SIG-M5 (cell line): ENCODE results near the gene DYSF.

Source experiments
- DNase-seq: peaks from one replicate; lab custom pipeline; 2025; lab: John Stamatoyannopoulos, UW

Gene DYSF

DNA sequence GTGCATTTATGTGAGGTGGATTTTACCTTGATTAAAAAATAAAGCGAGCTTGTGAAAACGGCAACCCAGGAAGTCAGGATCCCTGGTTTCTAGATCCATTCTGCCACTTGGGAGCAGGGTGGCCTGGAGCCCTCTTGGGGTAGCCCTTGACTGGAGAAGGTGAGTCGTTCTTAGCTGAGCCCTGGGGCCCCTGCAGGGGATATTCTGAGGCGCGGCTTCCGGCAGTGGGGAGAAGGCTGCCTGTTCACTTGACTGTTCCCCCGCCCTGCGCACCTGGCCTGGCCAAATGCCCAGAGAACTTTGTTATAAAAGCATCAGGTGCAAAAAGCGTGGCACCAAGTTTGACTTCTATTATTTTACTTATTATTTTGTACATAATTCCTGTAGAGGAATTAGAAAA is 221.9 kb downstream of the DYSF start:
- DNase-seq: no peak

DNA sequence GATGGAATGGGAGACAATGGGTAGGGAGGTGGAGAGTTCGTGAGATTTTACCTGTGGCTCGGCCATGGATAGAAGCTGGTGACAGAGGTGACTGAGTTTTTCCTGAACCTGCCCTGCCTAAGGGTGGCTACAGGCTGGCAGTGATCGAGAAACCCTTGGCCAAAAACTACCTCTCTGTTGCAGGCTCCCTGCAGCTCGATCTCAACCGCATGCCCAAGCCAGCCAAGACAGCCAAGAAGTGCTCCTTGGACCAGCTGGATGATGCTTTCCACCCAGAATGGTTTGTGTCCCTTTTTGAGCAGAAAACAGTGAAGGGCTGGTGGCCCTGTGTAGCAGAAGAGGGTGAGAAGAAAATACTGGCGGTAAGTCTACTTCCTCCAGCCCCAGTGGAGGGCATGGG is 225.5 kb downstream of the DYSF start:
- DNase-seq: no peak

DNA sequence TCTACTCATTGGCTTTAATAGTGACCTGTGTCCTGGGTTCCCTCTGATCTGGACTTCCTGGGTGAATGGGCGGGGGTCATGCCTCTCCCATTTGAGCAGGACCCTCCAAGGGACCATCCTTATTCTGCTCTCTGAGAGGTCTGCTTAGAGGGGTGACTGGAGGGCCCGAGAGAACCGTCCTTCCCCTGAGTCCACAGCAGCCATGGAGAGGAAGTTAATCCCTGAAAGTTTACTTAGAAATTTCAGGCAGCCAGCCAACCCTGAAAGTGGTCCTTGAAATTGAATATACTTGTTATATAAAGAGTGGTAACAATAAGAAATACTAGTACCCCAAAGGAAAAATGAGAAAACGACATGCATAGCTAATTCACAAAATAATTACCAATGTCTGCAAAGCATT is 226.1 kb downstream of the DYSF start:
- no peak for DNase-seq

DNA sequence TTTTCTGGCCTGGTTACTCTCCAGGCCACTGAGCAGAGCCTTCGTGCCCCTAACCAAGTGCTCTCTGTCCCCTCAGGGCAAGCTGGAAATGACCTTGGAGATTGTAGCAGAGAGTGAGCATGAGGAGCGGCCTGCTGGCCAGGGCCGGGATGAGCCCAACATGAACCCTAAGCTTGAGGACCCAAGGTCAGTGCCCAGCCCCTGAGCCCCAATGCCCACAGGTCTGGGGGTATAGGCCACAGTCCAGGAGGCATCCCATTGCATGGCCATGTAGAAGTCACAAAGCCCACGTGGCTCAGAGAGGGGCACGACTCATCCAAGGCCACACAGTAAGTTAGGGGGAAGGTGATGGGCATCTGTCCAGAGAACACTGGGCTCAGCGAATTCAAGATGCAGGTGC is 227.6 kb downstream of the DYSF start:
- no peak for DNase-seq

DNA sequence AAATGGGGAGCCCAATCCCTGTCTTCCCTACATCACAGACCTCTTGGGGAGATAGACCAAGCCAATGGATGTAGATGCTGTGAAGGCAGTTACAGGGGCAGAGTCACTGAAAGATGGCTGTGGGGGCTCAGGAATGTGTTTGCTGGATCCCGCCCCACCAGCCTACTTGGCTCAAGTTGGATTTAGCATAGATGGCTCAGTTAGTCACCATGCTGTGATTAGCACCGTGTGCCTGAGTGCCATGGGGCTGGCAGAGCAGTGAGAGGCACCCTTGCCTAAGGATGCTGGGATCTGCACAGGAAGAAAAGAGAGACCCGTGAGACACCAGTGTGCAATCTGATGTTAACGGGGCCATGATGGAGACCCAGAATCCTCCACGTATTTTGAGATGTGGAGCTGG is 228.3 kb downstream of the DYSF start:
- no peak for DNase-seq

DNA sequence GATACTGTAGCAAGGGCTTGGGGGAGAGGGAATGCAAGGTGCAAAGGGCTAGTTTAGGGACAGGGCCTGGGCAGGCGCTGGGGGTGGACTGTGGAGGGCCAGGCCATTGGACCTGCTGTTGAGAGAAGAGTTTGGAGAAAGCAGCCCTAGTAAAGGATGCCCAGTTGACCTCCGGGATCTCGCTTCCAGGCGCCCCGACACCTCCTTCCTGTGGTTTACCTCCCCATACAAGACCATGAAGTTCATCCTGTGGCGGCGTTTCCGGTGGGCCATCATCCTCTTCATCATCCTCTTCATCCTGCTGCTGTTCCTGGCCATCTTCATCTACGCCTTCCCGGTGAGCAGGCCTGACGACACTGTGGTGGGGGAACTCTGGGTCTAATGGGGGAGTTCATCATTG is 229.0 kb downstream of the DYSF start:
- DNase-seq: no peak

DNA sequence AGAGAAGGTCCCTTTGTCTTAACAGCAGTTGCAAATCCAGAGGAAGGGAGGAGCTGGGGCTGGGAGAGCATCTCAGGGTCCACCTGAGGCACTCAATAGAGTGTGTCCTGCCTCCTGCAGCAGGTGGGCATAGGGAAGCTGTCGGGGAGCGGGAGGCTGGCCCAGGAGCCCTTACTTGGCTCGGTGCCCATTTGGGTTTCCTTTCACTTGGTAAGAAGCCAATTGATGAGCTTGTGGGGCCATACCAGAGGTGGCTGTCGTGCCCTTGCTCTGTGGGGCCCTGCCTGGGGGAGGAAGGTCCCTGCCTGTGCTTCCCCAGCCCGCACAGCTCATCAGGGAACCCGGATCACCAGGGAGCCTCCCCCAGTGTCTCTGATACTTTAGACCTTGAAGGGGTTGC is 229.7 kb downstream of the DYSF start:
- no peak for DNase-seq

DNA sequence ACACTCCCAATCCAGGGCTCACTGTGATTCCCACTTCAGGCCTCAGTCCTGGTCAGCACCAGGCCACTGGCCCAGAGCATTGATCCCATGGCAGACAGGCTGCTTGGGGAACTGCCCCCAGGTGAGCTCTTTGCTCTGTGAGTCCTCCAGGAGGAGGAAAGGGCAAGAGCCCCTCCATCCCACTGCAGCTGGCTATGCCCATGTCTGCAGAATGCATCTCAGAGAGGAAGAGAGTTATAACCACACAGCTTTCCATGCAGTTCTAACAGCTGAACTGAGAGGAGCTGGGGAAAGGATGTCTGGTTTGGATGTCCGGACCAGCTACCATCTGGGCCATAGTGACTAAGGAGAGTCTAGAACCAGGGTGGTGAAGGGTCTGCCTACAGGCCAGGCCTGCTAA is 230.3 kb downstream of the DYSF start:
- DNase-seq: no peak

DNA sequence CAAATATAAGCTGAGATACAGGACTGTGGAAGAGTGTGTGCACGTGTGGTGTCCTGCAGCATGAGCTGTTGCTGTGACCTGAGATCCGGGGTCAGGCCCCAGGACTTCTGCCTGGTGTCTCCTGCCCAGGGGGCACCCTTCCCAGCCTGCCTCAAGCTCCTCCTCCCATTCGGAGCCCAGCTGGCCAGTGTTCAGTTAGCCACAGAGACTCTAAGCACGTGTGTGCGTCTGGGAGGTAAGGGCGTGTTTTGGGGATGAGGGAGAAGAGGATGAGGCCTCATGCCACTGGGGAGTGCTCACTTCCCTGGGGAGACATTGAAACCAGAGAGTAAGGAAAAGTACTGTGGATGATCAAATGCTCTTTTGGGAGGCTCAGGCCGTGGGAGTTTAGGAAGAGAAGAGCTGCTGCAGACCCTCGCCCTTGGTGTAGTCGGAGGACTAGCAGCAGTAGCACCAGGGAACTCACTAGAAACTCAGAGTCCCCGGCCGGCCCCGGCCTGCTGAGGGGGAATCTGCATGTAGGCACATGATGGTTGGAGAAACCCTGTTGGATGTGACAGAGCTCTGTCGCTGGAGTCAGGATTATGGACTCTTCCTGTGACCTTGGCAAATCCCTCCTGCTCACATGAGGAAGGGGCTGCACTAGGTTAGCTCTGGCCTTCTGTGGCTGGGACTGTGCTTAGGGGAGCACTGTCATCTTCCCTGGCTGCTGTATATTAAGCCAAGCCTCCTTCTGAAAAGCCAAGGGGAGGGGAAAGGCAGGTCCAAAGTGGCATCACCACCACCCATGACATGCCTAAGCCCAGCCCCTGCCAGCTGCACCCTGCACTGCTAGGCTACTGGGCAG is 231.1 kb downstream of the DYSF start:
- DNase-seq: no peak

DNA sequence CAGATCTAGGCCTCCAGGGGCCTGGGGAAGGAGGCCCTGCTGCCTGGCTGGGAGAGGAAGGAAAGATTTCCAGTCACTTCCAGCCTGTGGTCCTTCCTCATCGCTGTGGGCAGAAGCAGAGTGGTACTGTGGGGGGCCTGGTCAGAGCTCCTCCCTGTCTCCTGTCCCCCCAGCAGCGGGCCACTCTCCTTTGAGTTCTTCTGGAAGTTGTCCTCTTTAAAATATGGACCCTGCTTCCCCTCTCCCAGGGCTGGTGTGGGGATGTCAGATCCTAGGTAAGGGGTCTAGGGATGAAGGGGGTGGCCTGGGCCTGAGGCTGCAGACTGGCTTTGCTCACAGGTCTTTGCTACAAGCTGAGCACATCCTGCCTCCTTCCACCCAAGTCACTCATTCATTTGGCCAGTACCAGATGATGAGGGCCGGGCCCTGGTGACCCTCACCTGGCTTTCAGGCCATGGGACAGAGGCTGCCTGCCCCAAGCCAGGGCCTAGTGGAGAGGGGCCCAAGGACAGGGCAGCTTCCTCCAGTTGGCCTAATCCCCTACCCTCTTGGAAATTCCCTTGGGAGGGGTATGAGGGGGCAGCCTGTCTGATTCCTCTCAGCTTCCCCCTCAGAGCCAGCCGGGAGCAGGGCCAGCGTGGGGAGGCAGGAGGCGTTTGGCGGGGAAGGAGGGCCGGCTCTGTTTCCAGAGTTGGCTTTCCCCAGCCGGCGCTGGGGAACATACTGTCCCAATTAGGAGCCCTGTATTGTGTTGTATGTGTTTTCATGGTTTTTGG is 231.9 kb downstream of the DYSF start:
- no peak for DNase-seq

DNA sequence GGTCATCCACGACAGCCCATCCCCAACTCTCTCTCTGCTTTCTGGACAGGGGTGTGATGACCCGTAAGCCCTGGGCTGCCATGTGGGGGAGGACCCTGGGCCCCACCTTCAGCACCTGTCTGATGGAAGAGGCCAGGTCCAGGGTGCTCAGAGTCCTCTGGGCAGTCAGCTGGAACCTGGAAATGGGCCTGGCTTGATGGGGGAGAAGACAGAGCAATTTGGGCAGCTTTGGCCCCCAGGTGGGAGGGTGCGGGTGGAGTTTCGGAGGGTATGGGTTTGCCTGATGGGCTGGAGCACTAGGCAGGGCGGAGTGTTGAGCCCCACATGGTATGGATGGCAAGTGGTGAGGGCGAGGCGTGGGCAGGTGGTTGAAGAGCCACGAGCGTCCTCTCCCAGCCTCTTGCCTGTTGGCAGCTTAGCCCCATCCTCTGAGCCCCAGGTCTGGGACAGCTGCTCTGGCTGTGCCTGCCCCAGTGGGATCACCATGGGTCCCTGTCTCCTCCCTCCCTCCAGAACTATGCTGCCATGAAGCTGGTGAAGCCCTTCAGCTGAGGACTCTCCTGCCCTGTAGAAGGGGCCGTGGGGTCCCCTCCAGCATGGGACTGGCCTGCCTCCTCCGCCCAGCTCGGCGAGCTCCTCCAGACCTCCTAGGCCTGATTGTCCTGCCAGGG is 232.7 kb downstream of the DYSF start:
- no peak for DNase-seq

DNA sequence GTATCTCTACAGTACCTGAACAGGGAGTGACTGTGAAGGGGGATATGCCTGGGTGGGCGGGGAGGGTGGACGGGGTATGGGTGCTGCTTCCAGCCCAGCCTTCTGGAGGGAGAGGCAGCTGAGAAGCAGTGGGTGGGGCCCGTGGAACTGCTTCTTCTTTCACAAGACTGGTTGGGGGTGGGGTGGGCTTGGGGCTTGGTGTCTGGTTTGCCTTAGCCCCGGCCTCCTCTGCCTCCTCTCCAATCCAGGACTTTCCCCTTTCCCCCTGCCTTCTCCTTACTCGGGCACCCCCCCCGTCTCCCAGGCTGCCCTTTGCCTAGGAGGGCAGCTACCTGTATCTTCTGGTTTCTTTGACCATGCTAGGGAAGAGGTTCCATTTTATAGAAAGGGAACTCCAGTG is 233.4 kb downstream of the DYSF start:
- no peak for DNase-seq

DNA sequence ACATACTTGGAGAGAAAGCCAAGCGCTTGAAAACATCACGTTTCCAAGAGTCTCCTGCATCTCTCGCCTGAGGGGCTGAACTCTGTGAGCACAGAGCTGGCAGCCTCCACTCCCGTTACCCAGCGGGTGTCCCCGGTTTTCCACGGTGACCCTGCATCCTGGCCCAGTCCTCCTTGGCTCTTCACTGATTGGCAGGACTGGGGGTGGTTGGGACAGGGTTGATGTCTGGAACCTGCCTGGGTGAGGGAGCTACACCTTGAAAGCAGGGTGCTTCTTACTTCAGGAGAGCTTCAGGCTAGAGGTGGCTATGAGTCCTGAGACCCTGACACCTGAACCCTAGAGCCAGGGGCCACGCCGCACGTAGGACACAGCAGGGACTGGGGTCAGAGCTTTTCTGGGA is 234.1 kb downstream of the DYSF start:
- no peak for DNase-seq

DNA sequence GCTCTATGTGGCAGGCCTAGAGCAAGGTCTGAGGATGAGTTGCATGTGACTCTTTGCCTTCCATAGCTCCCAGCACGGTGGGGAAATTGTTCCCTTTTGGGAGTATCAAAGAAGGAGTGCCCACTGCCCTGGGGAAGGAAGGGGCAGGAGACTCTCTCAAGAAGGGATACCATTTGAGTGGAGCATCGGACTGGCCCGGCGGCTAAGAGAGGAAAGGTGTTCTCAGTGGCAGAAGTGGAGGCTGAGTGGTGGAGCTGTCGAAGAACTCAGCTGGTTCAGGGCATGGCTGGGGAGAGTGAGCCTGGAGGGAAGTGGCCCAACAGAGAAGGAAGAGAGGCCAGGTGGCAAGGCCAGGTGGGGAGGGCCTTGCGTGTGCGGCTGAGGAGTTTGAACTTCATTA is 235.2 kb downstream of the DYSF start:
- no peak for DNase-seq

DNA sequence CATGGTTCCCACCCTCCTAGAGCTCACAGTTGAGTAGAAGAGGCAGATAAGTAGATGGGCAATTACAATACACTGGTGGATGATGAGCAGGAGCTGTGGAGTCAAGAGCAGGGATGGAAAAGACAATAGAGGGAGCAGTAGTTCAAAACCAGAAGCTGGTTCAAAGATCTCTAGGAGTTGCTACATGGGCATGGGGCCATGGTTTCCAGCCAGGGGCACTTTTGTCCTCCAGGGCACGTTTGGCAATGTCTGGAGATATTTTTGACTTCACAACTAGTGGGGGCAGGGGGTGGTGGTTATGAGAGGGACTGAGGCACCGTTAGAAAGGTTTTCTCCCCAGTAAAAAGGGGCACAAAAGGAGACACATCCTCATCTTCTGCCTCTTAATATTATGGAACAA is 236.0 kb downstream of the DYSF start:
- DNase-seq: no peak

DNA sequence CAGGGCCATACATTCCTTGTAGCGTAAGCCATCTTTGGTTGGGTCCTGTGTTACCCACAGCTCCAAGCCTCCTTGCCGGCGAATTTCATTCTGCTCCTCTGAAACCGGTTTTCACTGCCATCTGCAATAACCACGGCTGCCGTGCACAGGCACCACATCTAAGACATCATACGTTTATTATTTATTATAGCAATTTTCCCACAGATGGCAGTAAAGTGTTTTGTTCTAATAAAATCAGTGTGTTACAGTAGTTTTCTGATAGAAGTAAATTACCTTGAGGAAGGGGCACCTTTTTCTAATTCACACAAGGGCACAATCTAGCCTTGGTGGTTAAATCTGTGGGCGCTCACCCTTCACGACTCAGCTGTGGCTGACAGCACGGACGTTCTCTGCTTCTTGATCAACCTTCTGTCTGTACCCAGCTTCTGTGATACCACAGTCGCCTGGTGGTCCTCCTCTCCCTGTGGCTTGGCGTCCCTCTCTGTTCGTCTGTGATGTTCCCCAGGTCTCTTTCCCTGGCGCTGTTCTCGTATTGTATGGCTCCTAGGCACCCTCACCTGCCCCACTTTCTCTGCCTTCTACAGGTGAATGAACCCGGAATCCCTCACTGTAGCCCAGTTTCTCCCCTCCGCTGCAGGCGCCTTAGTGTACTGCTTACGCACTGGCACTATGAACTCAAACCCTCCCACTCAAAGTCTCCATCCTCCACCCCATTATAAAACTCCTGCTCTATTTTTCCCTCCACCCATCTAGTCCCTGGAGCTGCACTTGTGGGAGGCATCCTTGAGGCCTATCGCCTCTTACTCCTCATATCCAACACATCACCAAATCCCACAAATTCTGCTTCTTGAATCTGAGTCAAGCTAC is 236.8 kb downstream of the DYSF start:
- no peak for DNase-seq

DNA sequence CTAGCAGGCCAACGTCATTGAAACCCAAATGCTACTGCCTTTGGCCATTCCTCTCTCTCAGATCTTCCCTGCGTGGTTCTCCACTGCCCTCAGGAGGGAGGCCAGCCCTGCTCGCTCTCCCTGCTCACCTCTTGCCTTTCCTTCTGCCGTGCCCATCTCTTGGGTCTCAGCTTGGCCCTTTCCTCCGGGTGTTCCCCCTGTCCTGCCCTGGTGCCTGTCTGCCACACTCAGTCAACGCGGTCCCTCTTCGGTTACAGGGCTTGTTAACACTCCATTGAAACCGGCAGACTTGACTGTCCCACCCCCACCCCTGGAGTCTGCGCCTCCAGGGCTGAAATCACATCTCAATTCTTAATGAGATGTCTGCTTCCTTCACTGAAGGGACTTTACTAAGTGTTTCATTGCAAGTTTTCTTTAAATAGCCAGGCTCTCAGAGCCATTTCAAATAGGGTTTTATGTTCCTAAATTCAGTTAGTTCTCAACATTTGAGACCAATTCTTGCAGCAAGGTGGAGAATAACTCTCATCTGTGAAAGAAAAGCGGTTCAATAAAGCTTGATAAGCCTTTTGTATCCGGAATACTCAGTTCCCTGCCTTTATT is 237.6 kb downstream of the DYSF start:
- DNase-seq: no peak

DNA sequence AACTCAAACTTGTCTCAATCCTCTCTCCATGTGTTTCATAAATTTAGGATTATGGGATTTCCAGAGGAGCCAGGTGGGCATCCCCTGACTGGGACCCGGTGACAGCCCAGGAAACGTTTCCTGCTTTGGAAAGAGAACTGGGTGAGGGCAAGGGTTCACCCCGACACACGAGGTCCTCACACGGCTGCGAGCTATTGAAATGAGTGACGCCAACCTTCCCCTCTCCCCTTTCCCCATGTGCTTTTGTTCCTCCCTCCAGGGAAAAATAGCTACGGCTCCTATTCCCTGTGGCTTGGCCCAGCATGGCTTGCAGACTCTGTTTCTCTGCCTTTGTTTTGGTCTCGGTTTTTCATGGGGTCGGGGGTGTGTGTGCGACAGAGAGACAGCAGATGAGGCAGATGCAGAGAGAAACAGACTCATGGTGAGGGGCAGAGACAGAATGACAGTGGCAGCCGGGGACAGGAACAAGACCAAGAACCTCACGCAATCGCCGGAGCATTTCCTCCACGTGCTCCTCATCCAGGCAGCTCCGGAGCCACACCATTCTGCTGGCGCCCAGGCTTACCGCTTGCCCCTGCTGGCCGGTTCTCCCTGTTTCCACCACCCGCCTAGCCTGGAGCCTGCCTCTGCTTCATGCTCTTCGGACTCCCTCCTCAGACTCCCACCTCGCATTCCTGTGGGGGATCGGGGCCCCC is 238.5 kb downstream of the DYSF start:
- no peak for DNase-seq

DNA sequence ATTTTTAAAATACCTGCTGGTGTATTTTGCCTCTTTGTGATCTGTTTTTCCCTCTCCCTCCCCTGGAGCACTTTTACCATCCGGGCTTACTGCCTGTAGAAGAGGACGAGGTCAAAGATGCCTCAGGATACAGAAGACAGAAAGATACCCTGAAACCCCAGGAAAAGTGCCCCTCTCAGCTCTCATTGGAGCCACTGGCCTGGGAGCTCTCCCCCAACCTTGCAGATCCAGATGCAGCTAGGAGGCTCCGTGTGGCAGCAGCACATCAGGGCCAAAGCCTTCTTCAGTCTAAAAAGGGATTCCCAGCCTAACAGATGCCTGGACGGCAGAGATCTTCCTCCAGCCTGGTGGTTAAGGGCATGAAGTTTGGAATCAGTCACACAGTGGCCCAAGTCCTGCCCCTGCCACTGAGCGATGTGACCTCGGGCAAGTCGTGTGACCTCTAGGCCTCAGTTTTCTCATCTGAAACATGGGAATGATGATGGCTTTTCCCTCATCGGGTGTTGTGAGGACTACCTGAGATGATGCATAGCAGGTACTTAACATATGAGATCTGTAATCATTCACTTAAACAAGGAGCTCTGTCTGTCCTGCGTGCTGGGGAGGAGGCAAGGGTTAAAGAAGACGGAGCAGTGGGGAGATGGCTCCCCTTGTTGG is 239.4 kb downstream of the DYSF start:
- DNase-seq: no peak
